T-helper 2 cell treated with Interferon-gamma antibody and Interleukin-4, amounts not matched to agents 100 ng/mL and 5 ng/mL, for 36 hours (primary cell): ENCODE data around the gene FBXL5. TPM values are rescaled to one million over a fixed set of nuclear protein-coding genes. Genes with fewer than 3 reads are reported as not detected.

Source experiments
- intact Hi-C: fragments of 100-400 bp; cut with micrococcal nuclease; formaldehyde crosslinking; loops from one replicate; pipeline ENCODE4 v1.15.1; 2023
- total RNA-seq: library from RNA; stranded (reverse); gene quantifications from 2 replicates; pipeline ENCODE4 v1.2.3, GENCODE V29; 2022

FBXL5 gene
- total RNA-seq, 1 donor from 2014 or later, result 37.3 TPM

GRCh38 chr4:15569746-15570145 lies 85.4 kb downstream of the FBXL5 start:
- intact Hi-C loops, result no loop called here

DNA sequence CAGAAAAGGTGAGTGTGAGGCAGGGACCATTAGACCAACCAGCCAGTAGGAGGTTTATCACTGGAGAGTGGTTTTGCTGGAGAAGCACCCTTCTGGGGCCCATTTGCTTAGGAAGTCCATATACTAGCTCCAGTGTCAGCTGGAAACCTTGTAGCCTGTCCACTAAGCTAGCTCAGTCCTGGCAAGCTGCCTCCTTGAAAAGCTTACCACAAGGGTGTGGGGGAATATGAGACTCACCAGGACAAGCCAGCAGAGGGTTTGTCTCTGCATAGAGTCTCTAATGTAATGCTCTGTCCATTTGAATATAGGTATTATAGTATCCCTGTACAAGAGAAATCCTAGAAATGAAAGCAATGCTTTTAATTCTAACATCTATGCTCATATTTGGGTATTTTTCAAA lies 86.3 kb downstream of the FBXL5 start:
- intact Hi-C loops, result no loop called here

- intact Hi-C loops, result no loop called here
Observed at GRCh38 chr4:15563871-15564270, 91.3 kb downstream of the FBXL5 start.

GRCh38 chr4:15562623-15563022 lies 92.5 kb downstream of the FBXL5 start:
- intact Hi-C loops, result no loop called here

- intact Hi-C loops, result no loop called here
Observed at GRCh38 chr4:15562114-15562513, 93.0 kb downstream of the FBXL5 start.

- intact Hi-C loops, result no loop called here
Observed at GRCh38 chr4:15558561-15558960, 96.6 kb downstream of the FBXL5 start.

- intact Hi-C loops, result no loop called here
Observed at GRCh38 chr4:15557786-15558550, 97.2 kb downstream of the FBXL5 start.

- intact Hi-C loops, result no loop called here
Observed at GRCh38 chr4:15556511-15557092, 98.6 kb downstream of the FBXL5 start.

Other genes with a start within 250 kb of the FBXL5 start
- not detected in 2 replicates for gene C1QTNF7, start 227.3 kb downstream of the FBXL5 start, total RNA-seq
- not detected in 2 replicates for gene CC2D2A, start 185.5 kb downstream of the FBXL5 start, total RNA-seq
- gene FAM200B, start 26.5 kb upstream of the FBXL5 start, total RNA-seq, result 10.7 and 11.0 TPM in 2 replicates
- 1.5 and 2.0 TPM in 2 replicates for gene BST1, start 47.7 kb upstream of the FBXL5 start, total RNA-seq
- gene CD38, start 123.0 kb upstream of the FBXL5 start, total RNA-seq, result 176 and 178 TPM in 2 replicates